HepG2 (cell line): Measurements from ENCODE around the gene ACD. TPM values are rescaled to one million over a fixed set of nuclear protein-coding genes. Genes with fewer than 3 reads are reported as not detected.

ENCODE experiments used
- ATAC-seq: fragments of 200-7000 bp; cut with Tn5 transposase; 3 replicates; pipeline ENCODE4 v1.9.1; 2020; ENCODE audit warnings: mild to moderate bottlenecking, moderate library complexity
- BruUV-seq: library from RNA; stranded (reverse); fragments of 400-500 nt; replicated peaks from 2 replicates; lab custom pipeline; 2021; lab: Mats Ljungman, UMichigan
- CTCF ChIA-PET: fragments of 300-600 bp; formaldehyde crosslinking; extraction: SDS; loops from one replicate; lab custom pipeline; 2021; ENCODE audit warnings: low total read pairs, inconsistent platforms, low intra/inter-chr PET ratio; lab: Yijun Ruan, JAX
- POLR2A ChIA-PET: fragments of 350-600 bp; sonication (Branson Sonifier 250); formaldehyde crosslinking; loops from one replicate; lab custom pipeline; 2020; ENCODE audit warnings: antibody characterized with exemption, inconsistent platforms; lab: Yijun Ruan, JAX
- DNase-seq: peaks from one replicate; pipeline ENCODE4 v3.0.0-alpha.2; 2015; ENCODE audit warnings: low spot score
- FAIRE-seq: peaks from 3 replicates; lab custom pipeline; 2011; peaks lifted over from hg19 to GRCh38; lab: Jason Lieb, UNC
- H2AFZ ChIP-seq: one replicate; pipeline ENCODE4 v1.6.1; 2011; ENCODE audit warnings: low read length, inconsistent platforms
- H3K27ac ChIP-seq: fragments of 300-600 bp; 3 replicates; pipeline ENCODE4 v1.8.0; 2011; ENCODE audit warnings: mixed run types, mild to moderate bottlenecking, mixed read lengths, low read length, inconsistent platforms; ENCODE audit not compliant: insufficient read depth; ENCODE audit errors: extremely low read length
- H3K27me3 ChIP-seq, 2 experiments: fragments of 200-600 bp in 1 of 2; 2 replicates in 1 of 2; 3 replicates in 1 of 2; pipeline versions ENCODE4 v1.6.0 to v1.8.0; 2011; ENCODE audit warnings: low read length in 2 of 2, mild to moderate bottlenecking in 2 of 2, moderate library complexity in 2 of 2, inconsistent platforms in 1 of 2; ENCODE audit not compliant: insufficient read depth in 2 of 2, control insufficient read depth in 1 of 2
- H3K36me3 ChIP-seq, 2 experiments: fragments of 200-600 bp in 1 of 2; replicated peaks in 1 of 2; 2 replicates in 1 of 2; 3 replicates in 1 of 2; pipeline versions ENCODE4 v1.5.1 to v1.8.0; 2011; ENCODE audit warnings: low read length in 2 of 2, inconsistent platforms in 1 of 2; ENCODE audit not compliant: insufficient read depth in 2 of 2, control insufficient read depth in 1 of 2
- H3K4me1 ChIP-seq: 2 replicates; pipeline ENCODE4 v1.5.1; 2012; ENCODE audit warnings: low read length, inconsistent platforms; ENCODE audit not compliant: insufficient read depth
- H3K4me2 ChIP-seq: 2 replicates; pipeline ENCODE4 v1.6.0; 2011; ENCODE audit warnings: low read depth, low read length, inconsistent platforms
- H3K4me3 ChIP-seq, 3 experiments: fragments of 200-600 bp in 1 of 3; sonication (generic), shearing (Covaris generic) in 1 of 3; replicated peaks in 1 of 3; 2 replicates each; pipeline ENCODE4 v1.5.1; 2011 to 2016; ENCODE audit warnings: low read length in 3 of 3, inconsistent platforms in 2 of 3, low read depth in 2 of 3, mild to moderate bottlenecking in 2 of 3, control low read depth in 1 of 3, mixed read lengths in 1 of 3; ENCODE audit not compliant: insufficient read depth in 1 of 3
- H3K79me2 ChIP-seq: one replicate; pipeline ENCODE4 v1.6.1; 2011; ENCODE audit warnings: low read length, inconsistent platforms; ENCODE audit not compliant: insufficient read depth
- H3K9ac ChIP-seq: 2 replicates; pipeline ENCODE4 v1.6.0; 2011; ENCODE audit warnings: mild to moderate bottlenecking, low read depth, low read length, inconsistent platforms; ENCODE audit not compliant: insufficient read depth
- H3K9me3 ChIP-seq: 2 replicates; pipeline ENCODE4 v1.5.1; 2012; ENCODE audit warnings: mild to moderate bottlenecking, low read length
- H4K20me1 ChIP-seq: 2 replicates; pipeline ENCODE4 v1.6.0; 2011; ENCODE audit warnings: inconsistent platforms, mild to moderate bottlenecking, low read length, moderate library complexity; ENCODE audit not compliant: insufficient read depth
- AGO2 ChIP-seq: fragments of 200-400 bp; formaldehyde crosslinking; optimal IDR thresholded peaks from 2 replicates; pipeline ENCODE3; 2017; ENCODE audit warnings: mild to moderate bottlenecking, low read depth, low read length, moderate library complexity
- FOSL2 ChIP-seq: sonication (generic); formaldehyde crosslinking; IDR thresholded peaks from 2 replicates; pipeline ENCODE4 v1.4.0; 2020; ENCODE audit warnings: missing genetic modification reagents
- SETDB1 ChIP-seq: sonication (generic); formaldehyde crosslinking; IDR thresholded peaks from 2 replicates; pipeline ENCODE4 v1.5.1; 2020; ENCODE audit warnings: missing genetic modification reagents, mild to moderate bottlenecking, borderline replicate concordance
- ZNF121 ChIP-seq: sonication (generic); formaldehyde crosslinking; IDR thresholded peaks from 2 replicates; pipeline ENCODE4 v1.5.0; 2020; ENCODE audit warnings: mild to moderate bottlenecking, missing genetic modification reagents
- ZNF7 ChIP-seq: IDR thresholded peaks from 2 replicates; pipeline ENCODE4 v1.6.1; 2016; ENCODE audit warnings: missing biosample characterization, missing genetic modification reagents
- ZNF746 ChIP-seq: sonication (generic); formaldehyde crosslinking; IDR thresholded peaks from 2 replicates; pipeline ENCODE4 v1.8.0; 2022; ENCODE audit warnings: mild to moderate bottlenecking, missing genetic modification reagents
- WGBS: methylation state at CpG from one replicate; pipeline ENCODE4 v1.1.6; 2017; ENCODE audit warnings: low lambda C conversion rate; 5-methylcytosine and 5-hydroxymethylcytosine counted together
- in situ Hi-C: cut with HindIII; loops from 2 replicates; pipeline ENCODE4 v1.10.0; 2017; ENCODE audit warnings: low pct_unique_long_range_greater_than_20kb; ENCODE audit not compliant: extremely low pct_ligation_motif_present
- intact Hi-C: fragments of 100-400 bp; cut with micrococcal nuclease; formaldehyde crosslinking; loops from one replicate; pipeline ENCODE4 v1.10.0; 2022; ENCODE audit not compliant: unreplicated experiment
- polyA plus RNA-seq, 8 experiments: library from polyadenylated mRNA; depleted of rRNA in 3 of 8; stranded (reverse) in 7 of 8; unstranded in 1 of 8; fragments of >200 nt; fragmentation: Illumina TruSeq in 4 of 8; extraction: Trizol in 4 of 8; gene quantifications; 2 replicates each; pipeline versions ENCODE4 v1.2.1 to v1.2.3, GENCODE V29; 2011 to 2016; ENCODE audit warnings: low read depth in 4 of 8, missing spikeins in 1 of 8, mixed read lengths in 1 of 8; ENCODE audit not compliant: insufficient read depth in 1 of 8
- total RNA-seq, 5 experiments: library from RNA; depleted of rRNA; stranded (reverse); fragments of >200 nt; fragmentation: Illumina TruSeq; extraction: Trizol; gene quantifications; 2 replicates each; pipeline ENCODE4 v1.2.3, GENCODE V29; 2016; ENCODE audit warnings: low read depth in 1 of 5
- TF ChIP-seq, protein P1 (sequence below): sonication (generic); formaldehyde crosslinking; IDR thresholded peaks from 2 replicates; pipeline ENCODE4 v1.5.1; 2020; ENCODE audit warnings: missing genetic modification reagents, mild to moderate bottlenecking, borderline replicate concordance
- TF ChIP-seq, protein P2 (sequence below): sonication (generic); formaldehyde crosslinking; IDR thresholded peaks from 2 replicates; pipeline ENCODE4 v1.8.1; 2023; ENCODE audit warnings: missing genetic modification reagents, mild to moderate bottlenecking, borderline replicate concordance

Gene ACD
- total and polyA plus RNA-seq, 2 of the 13 experiments (the other 11 are each of a cell fraction or from before 2014, with no cell fraction given): 32.6 to 38.3 TPM

DNA sequence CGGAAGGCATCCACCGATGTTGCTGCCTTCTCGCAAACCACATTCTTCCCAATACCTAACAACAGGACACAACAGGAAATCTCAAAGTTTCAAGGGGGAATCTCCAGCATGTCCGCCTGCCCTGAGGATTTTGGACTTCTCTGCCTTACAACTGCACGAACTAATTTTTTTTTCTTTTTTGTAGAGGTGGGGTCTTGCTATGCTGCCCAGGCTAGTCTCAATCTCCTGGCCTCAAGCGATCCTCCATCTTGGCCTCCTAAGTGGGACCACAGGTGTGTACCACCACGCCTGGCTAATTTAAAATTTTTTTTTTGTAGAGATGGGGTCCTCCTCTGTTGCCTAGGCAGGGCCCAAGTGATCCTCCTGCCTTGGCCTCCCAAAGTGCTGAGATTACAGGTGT lies 15.9 kb upstream of the ACD start:
- H3K27ac ChIP-seq: no peak overlapping the region
- H3K36me3 ChIP-seq: peaks cover 2 to 8% of the 10 kb centered on the region in 2 experiments; a peak in 4 of 5 replicates
- no peak overlapping the region for H3K9ac ChIP-seq
- in situ Hi-C loops (no loop called here), intact Hi-C loops (no loop called here)
- H3K9me3 ChIP-seq: no peaks in the 10 kb centered on the region
- H3K4me3 ChIP-seq: no peak overlapping the region
- over 99% methylated on average over 7 of the region's 7 CpGs for WGBS
- POLR2A ChIA-PET: no interaction called here
- no peak for DNase-seq
- no peak for TF ChIP-seq AGO2
- TF ChIP-seq ZNF121 (CRISPR knock-in tag): peak; percentile 70; the same call in 1 of the 2 replicates
- TF ChIP-seq SETDB1 (CRISPR knock-in tag): no peak
- BruUV-seq: no TSS peak
- H3K4me2 ChIP-seq: no peak overlapping the region
- H2AFZ ChIP-seq: no peak overlapping the region
- FAIRE-seq: no peak
- CTCF ChIA-PET: no interaction called here
- H3K4me1 ChIP-seq: 0 out of 2 replicates have a peak, but pooled peaks cover 5% of the 10 kb centered on the region
- H4K20me1 ChIP-seq: no peaks in the 10 kb centered on the region
- H3K79me2 ChIP-seq: no peaks in the 10 kb centered on the region
- no peaks in the 10 kb centered on the region for H3K27me3 ChIP-seq
- ATAC-seq: no peak

DNA sequence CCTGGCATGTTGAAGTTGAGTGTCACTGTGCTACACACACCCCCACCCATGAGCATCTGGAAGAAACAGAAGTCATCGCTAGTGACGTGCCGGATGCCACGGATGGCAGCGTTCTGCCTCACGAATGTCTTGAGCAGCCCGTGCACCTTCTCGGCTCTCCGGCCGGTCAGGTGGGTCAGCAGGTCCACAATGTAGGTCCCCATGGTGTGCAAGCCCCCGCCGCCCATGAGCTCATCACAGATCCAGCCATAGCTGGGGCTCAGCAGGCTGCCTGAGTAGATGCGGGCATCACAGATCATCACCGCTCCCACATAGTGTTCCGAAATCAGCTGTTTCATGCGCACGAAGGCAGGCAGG lies 15.5 kb upstream of the ACD start:
- H4K20me1 ChIP-seq: no peaks in the 10 kb centered on the region
- TF ChIP-seq, protein P1, sequence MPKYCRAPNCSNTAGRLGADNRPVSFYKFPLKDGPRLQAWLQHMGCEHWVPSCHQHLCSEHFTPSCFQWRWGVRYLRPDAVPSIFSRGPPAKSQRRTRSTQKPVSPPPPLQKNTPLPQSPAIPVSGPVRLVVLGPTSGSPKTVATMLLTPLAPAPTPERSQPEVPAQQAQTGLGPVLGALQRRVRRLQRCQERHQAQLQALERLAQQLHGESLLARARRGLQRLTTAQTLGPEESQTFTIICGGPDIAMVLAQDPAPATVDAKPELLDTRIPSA (CRISPR knock-in tag): no peak
- TF ChIP-seq ZNF746 (CRISPR knock-in tag) (no peak), ZNF7 (CRISPR knock-in tag) (no peak), FOSL2 (CRISPR knock-in tag) (no peak)
- TF ChIP-seq, protein P2, sequence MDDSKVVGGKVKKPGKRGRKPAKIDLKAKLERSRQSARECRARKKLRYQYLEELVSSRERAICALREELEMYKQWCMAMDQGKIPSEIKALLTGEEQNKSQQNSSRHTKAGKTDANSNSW (CRISPR knock-in tag): no peak
- TF ChIP-seq, all 625 proteins: peak for 0
- H3K4me2 ChIP-seq: no peak overlapping the region
- H3K9ac ChIP-seq: no peak overlapping the region
- intact Hi-C loops (no loop called here), in situ Hi-C loops (no loop called here)
- no peak for DNase-seq
- peaks cover 0 to 8% of the 10 kb centered on the region in 2 experiments; a peak in 2 of 5 replicates for H3K36me3 ChIP-seq
- no peaks in the 10 kb centered on the region for H3K79me2 ChIP-seq
- no peaks in the 10 kb centered on the region for H3K9me3 ChIP-seq
- FAIRE-seq: no peak
- no peak overlapping the region for H3K4me3 ChIP-seq
- no TSS peak for BruUV-seq
- no peak for ATAC-seq
- no peaks in the 10 kb centered on the region for H3K27me3 ChIP-seq
- 98% methylated on average over 7 of the region's 17 CpGs for WGBS
- H3K27ac ChIP-seq: no peak overlapping the region
- ChIA-PET POLR2A (no interaction called here), CTCF (no interaction called here)
- H3K4me1 ChIP-seq: 0 out of 2 replicates have a peak, but pooled peaks cover 5% of the 10 kb centered on the region
- H2AFZ ChIP-seq: no peak overlapping the region
